K562 (cell line): ENCODE results near the gene SHISA7. TPM values are rescaled to one million over a fixed set of nuclear protein-coding genes. Genes with fewer than 3 reads are reported as not detected.
A peak's percentile ranks its signal among the peaks of the same experiment; 100 is the strongest.

Experiments used
- ATAC-seq: fragments of 200-7000 bp; cut with Tn5 transposase; 3 replicates; pipeline ENCODE4 v1.9.1; 2020; ENCODE audit warnings: moderate library complexity
- BruUV-seq: library from RNA; stranded (reverse); fragments of 400-500 nt; replicated peaks from 2 replicates; lab custom pipeline; 2021; lab: Mats Ljungman, UMichigan
- CTCF ChIA-PET: fragments of 300-600 bp; formaldehyde crosslinking; extraction: SDS; loops from one replicate; lab custom pipeline; 2021; ENCODE audit warnings: low intra/inter-chr PET ratio; lab: Yijun Ruan, JAX
- POLR2A ChIA-PET: fragments of 300-600, 350-650 bp; sonication (Branson Sonifier 250); formaldehyde crosslinking; extraction: SDS; loops from one replicate; lab custom pipeline; 2021; ENCODE audit warnings: antibody characterized with exemption, inconsistent platforms; lab: Yijun Ruan, JAX
- DNase-seq, 4 experiments: peaks; one replicate each; pipeline versions ENCODE4 v3.0.0 to v3.0.0-alpha.2; 2011 to 2018; ENCODE audit warnings: low spot score in 3 of 4, mixed read lengths in 3 of 4; ENCODE audit errors: extremely low read depth in 1 of 4
- FAIRE-seq: peaks from 2 replicates; lab custom pipeline; 2011; peaks lifted over from hg19 to GRCh38; lab: Jason Lieb, UNC
- H2AFZ ChIP-seq: 2 replicates; pipeline ENCODE4 v1.6.0; 2011; ENCODE audit warnings: low read depth, low read length, control low read depth, inconsistent platforms
- H3K27ac ChIP-seq: fragments of 200-600 bp; 3 replicates; pipeline ENCODE4 v1.8.0; 2011; ENCODE audit warnings: low read depth, mild to moderate bottlenecking, control low read depth, inconsistent platforms, low read length, moderate library complexity, mixed read lengths; ENCODE audit errors: extremely low read depth
- H3K27me3 ChIP-seq, 2 experiments: fragments of 300-600 bp in 1 of 2; 2 replicates in 1 of 2; 3 replicates in 1 of 2; pipeline versions ENCODE4 v1.6.0 to v1.8.0; 2011; ENCODE audit warnings: inconsistent platforms in 2 of 2, low read length in 2 of 2, mild to moderate bottlenecking in 1 of 2, mixed read lengths in 1 of 2, moderate library complexity in 1 of 2; ENCODE audit not compliant: control insufficient read depth in 2 of 2, insufficient read depth in 2 of 2
- H3K36me3 ChIP-seq: fragments of 300-600 bp; 3 replicates; pipeline ENCODE4 v1.8.0; 2011; ENCODE audit warnings: mild to moderate bottlenecking, low read length, inconsistent platforms; ENCODE audit not compliant: control insufficient read depth, insufficient read depth
- H3K4me1 ChIP-seq, 2 experiments: fragments of 200-600 bp in 1 of 2; replicated peaks in 1 of 2; 2 replicates in 1 of 2; 3 replicates in 1 of 2; pipeline versions ENCODE4 v1.5.1 to v1.8.0; 2011; ENCODE audit warnings: inconsistent platforms in 2 of 2, low read length in 2 of 2, mild to moderate bottlenecking in 1 of 2, mixed read lengths in 1 of 2, moderate library complexity in 1 of 2; ENCODE audit not compliant: control insufficient read depth in 2 of 2, insufficient read depth in 2 of 2
- H3K4me2 ChIP-seq: 2 replicates; pipeline ENCODE4 v1.6.1; 2011; ENCODE audit warnings: low read length, control low read depth, inconsistent platforms, mixed read lengths; ENCODE audit not compliant: insufficient read depth
- H3K4me3 ChIP-seq: fragments of 200-600 bp; sonication (generic), shearing (Covaris generic); 2 replicates; pipeline ENCODE4 v1.5.1; 2016; ENCODE audit warnings: control low read depth, inconsistent platforms
- H3K79me2 ChIP-seq: fragments of 200-600 bp; 3 replicates; pipeline ENCODE4 v1.8.0; 2011; ENCODE audit warnings: low read length, inconsistent platforms; ENCODE audit not compliant: control insufficient read depth, insufficient read depth
- H3K9ac ChIP-seq, 2 experiments: 2 replicates each; pipeline versions ENCODE4 v1.6.0 to v1.6.1; 2011; ENCODE audit warnings: low read depth in 2 of 2, low read length in 2 of 2, control low read depth in 1 of 2, inconsistent platforms in 1 of 2, mild to moderate bottlenecking in 1 of 2, mixed read lengths in 1 of 2; ENCODE audit not compliant: insufficient read depth in 1 of 2
- H3K9me1 ChIP-seq: one replicate; pipeline ENCODE4 v1.6.0; 2011; ENCODE audit warnings: inconsistent platforms, mild to moderate bottlenecking, low read length, moderate library complexity; ENCODE audit not compliant: control insufficient read depth, insufficient read depth
- H3K9me3 ChIP-seq: replicated peaks from 2 replicates; pipeline ENCODE4 v1.5.1; 2011; ENCODE audit warnings: low read depth, low read length, inconsistent platforms; ENCODE audit not compliant: control insufficient read depth, insufficient read depth
- H4K20me1 ChIP-seq: replicated peaks from 2 replicates; pipeline ENCODE4 v1.6.1; 2011; ENCODE audit warnings: low read length, inconsistent platforms, mixed read lengths; ENCODE audit not compliant: control insufficient read depth, insufficient read depth
- ATF6 ChIP-seq: sonication (generic); formaldehyde crosslinking; IDR thresholded peaks from 2 replicates; pipeline ENCODE4 v1.4.0; 2020; ENCODE audit warnings: mild to moderate bottlenecking, missing genetic modification reagents
- CBFA2T3 ChIP-seq: fragments of 450-650 bp; IDR thresholded peaks from 2 replicates; pipeline ENCODE4 v1.6.1; 2017
- ETS1 ChIP-seq: conservative IDR thresholded peaks from 2 replicates; pipeline ENCODE4 v1.6.1; 2011; ENCODE audit warnings: low read depth, mild to moderate bottlenecking, low read length; ENCODE audit not compliant: control insufficient read depth
- ETV5 ChIP-seq: sonication (generic); formaldehyde crosslinking; IDR thresholded peaks from 2 replicates; pipeline ENCODE4 v1.4.0; 2020; ENCODE audit warnings: low read depth, mild to moderate bottlenecking, missing genetic modification reagents
- PHF21A ChIP-seq: fragments of 450-650 bp; IDR thresholded peaks from 2 replicates; pipeline ENCODE4 v1.6.1; 2017; ENCODE audit warnings: low read depth, borderline replicate concordance
- POLR2A ChIP-seq: fragments of 450-650 bp; conservative IDR thresholded peaks from 2 replicates; pipeline ENCODE4 v1.6.1; 2016
- TRIM28 ChIP-seq: fragments of 450-650 bp; IDR thresholded peaks from 2 replicates; pipeline ENCODE4 v1.6.1; 2017
- ZBTB7A ChIP-seq: IDR thresholded peaks from 2 replicates; pipeline ENCODE4 v1.6.1; 2011; ENCODE audit warnings: low read depth, mild to moderate bottlenecking, low read length, moderate library complexity, borderline replicate concordance; ENCODE audit not compliant: control insufficient read depth
- ZNF785 ChIP-seq: fragments of 250-450 bp; sonication (Bioruptor Pico); IDR thresholded peaks from 2 replicates; pipeline ENCODE4 v1.4.0; 2020; ENCODE audit warnings: mild to moderate bottlenecking
- WGBS: fragments of 100-300 bp; shearing (Covaris generic); methylation state at CpG from one replicate; pipeline ENCODE4 v1.1.6; 2016; ENCODE audit warnings: low coverage, mixed read lengths; ENCODE audit not compliant: insufficient coverage; ENCODE audit errors: missing lambda C conversion rate; 5-methylcytosine and 5-hydroxymethylcytosine counted together
- in situ Hi-C: fragments of 300-500 bp; cut with MboI; formaldehyde crosslinking; loops from 4 replicates; pipeline ENCODE4 v1.15.0; 2018; ENCODE audit warnings: inconsistent platforms, mixed read lengths
- intact Hi-C: fragments of 100-400 bp; cut with micrococcal nuclease; formaldehyde crosslinking; loops from 2 replicates; pipeline ENCODE4 v1.14.2; 2022
- polyA plus RNA-seq, 8 experiments: library from polyadenylated mRNA; depleted of rRNA in 4 of 8; stranded (reverse) in 5 of 8; unstranded in 3 of 8; fragments of >200 nt; fragmentation: Nextera tagmentation in 2 of 8; fragmentation: Illumina TruSeq in 1 of 8; extraction: Ambion mirVana in 2 of 8; extraction: Trizol in 1 of 8; gene quantifications; 2 replicates each; pipeline versions ENCODE4 v1.2.1 to v1.2.3, GENCODE V29; 2011 to 2014; ENCODE audit warnings: inconsistent platforms in 1 of 8, missing spikeins in 1 of 8
- total RNA-seq, 7 experiments: library from RNA; depleted of rRNA in 6 of 7; stranded (reverse); fragments of >200 nt in 6 of 7; fragmentation: Illumina TruSeq in 2 of 7; extraction: Trizol in 2 of 7; gene quantifications; 2 replicates each; pipeline versions ENCODE4 v1.2.1 to v1.2.3, GENCODE V29; 2011 to 2021; ENCODE audit warnings: low replicate concordance in 1 of 7
- TF ChIP-seq, protein P1 (sequence below): fragments of 250-450 bp; sonication (Bioruptor Pico); IDR thresholded peaks from 2 replicates; pipeline ENCODE4 v1.8.0; 2022; ENCODE audit warnings: moderate library complexity, mild to moderate bottlenecking, inconsistent platforms
- TF ChIP-seq, protein P2 (sequence below): fragments of 450-650 bp; IDR thresholded peaks from 2 replicates; pipeline ENCODE4 v1.6.1; 2018; ENCODE audit warnings: mild to moderate bottlenecking, low read depth; ENCODE audit not compliant: partially characterized antibody

Gene SHISA7
- total and polyA plus RNA-seq, 9 of the 15 experiments (the other 6 are each of a cell fraction or from before 2014, with no cell fraction given), result 0.01 to 0.40 (median 0.07) TPM

DNA sequence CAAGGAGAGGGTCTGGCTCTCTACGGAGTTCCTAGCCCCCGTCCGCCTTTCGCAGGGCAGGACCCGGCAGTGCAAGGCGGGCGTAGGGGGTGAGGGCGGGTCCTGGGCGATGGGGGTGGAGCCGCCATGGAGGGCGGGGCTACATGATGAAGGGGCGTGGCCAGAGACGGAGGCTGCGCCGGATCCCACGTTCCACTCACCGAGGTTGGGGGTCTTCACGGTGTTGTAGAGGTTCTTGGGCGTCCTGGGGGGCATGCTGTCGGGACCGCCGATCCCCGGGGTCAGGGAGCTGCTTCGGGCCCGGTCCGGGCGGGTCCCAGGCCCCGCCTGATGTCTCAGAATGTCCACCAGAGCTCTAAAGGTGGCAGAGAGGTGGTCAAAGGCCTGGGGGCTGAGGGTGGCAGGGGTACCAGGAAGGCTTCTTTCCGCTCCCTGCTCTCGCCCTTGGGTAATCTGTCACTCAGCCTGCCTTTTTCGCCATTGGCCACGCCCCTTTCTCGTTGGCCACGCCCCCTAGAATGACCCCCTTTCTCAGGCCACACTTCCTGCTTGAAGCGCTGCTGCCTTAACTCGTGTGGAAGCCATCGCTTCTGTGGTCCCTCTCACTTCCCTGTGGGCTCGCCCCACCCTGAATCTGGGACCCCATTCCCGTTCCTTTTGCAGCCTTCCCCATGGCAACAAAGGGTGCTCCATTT lies 2.5 kb downstream of the SHISA7 start:
- intact Hi-C loops (no loop called here), in situ Hi-C loops (loop anchor here (25.0 kb wide), 1 partner anchor 778 kb away; the partner anchor contains the start of gene LILRB4)
- H3K27me3 ChIP-seq, result peaks cover 6 to 19% of the 10 kb centered on the region in 2 experiments
- peak overlapping the region; percentile 87 for H3K27ac ChIP-seq
- peak overlapping the region; percentile 94 for H2AFZ ChIP-seq
- H3K4me3 ChIP-seq, result peak overlapping the region; percentile 64
- ChIA-PET CTCF (no interaction called here), POLR2A (no interaction called here)
- H3K9ac ChIP-seq, result peak overlapping the region; percentile 88 to 91
- H4K20me1 ChIP-seq, result peaks cover 10% of the 10 kb centered on the region
- H3K4me2 ChIP-seq, result peak overlapping the region; percentile 83
- ATAC-seq, result peak; percentile 90
- TSS peak; percentile 48 for BruUV-seq
- no peaks in the 10 kb centered on the region for H3K79me2 ChIP-seq
- peaks cover 18 to 54% of the 10 kb centered on the region in 2 experiments for H3K4me1 ChIP-seq
- H3K9me1 ChIP-seq, result no peaks in the 10 kb centered on the region
- peak; percentile 94 for FAIRE-seq
- H3K9me3 ChIP-seq, result no peaks in the 10 kb centered on the region
- peak; percentile 84 to 95 (median 92) for DNase-seq
- 2% methylated on average over 31 of the region's 39 CpGs for WGBS
- H3K36me3 ChIP-seq, result no peaks in the 10 kb centered on the region
- TF ChIP-seq, protein P1, sequence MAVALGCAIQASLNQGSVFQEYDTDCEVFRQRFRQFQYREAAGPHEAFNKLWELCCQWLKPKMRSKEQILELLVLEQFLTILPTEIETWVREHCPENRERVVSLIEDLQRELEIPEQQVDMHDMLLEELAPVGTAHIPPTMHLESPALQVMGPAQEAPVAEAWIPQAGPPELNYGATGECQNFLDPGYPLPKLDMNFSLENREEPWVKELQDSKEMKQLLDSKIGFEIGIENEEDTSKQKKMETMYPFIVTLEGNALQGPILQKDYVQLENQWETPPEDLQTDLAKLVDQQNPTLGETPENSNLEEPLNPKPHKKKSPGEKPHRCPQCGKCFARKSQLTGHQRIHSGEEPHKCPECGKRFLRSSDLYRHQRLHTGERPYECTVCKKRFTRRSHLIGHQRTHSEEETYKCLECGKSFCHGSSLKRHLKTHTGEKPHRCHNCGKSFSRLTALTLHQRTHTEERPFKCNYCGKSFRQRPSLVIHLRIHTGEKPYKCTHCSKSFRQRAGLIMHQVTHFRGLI, result no peak
- TF ChIP-seq PHF21A (no peak), ATF6 (CRISPR knock-in tag) (no peak), TRIM28 (no peak), ETV5 (no peak), ETS1 (no peak), ZBTB7A (peak; percentile 87; the same call in 1 of the 2 replicates), CBFA2T3 (no peak), POLR2A (peak; percentile 68), ZNF785 (CRISPR knock-in tag) (no peak)
- TF ChIP-seq, protein P2, sequence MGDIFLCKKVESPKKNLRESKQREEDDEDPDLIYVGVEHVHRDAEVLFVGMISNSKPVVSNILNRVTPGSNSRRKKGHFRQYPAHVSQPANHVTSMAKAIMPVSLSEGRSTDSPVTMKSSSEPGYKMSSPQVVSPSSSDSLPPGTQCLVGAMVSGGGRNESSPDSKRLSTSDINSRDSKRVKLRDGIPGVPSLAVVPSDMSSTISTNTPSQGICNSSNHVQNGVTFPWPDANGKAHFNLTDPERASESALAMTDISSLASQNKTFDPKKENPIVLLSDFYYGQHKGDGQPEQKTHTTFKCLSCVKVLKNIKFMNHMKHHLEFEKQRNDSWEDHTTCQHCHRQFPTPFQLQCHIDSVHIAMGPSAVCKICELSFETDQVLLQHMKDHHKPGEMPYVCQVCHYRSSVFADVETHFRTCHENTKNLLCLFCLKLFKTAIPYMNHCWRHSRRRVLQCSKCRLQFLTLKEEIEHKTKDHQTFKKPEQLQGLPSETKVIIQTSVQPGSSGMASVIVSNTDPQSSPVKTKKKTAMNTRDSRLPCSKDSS, result peak; percentile 9
